ENCODE results near the gene NPPB. TPM values are rescaled to one million over a fixed set of nuclear protein-coding genes. Genes with fewer than 3 reads are reported as not detected.

Gene NPPB
- total RNA-seq, 1 experiment from 2014 or later = 0.35 TPM

- Histone ChIP-seq H3K14ac (ENCODE audit: insufficient read depth, low read length) (no peak overlapping the region), H2AK5ac (ENCODE audit: insufficient read length, low read length) (no peak overlapping the region), H2BK5ac (ENCODE audit: insufficient read length, low read length) (no peak overlapping the region), H2BK120ac (ENCODE audit: low read depth, low read length, poor library complexity, severe bottlenecking) (no peak overlapping the region), H3T11ph (ENCODE audit: low read length) (no peak overlapping the region), H3K79me2 (ENCODE audit: insufficient read depth, low read length) (no peaks in the 10 kb centered on the region), H3K23ac (ENCODE audit: insufficient read length, low read depth, low read length) (no peak overlapping the region), H3K4me2 (ENCODE audit: insufficient read depth, insufficient read length, low read length) (no peak overlapping the region), H3K23me2 (ENCODE audit: insufficient read length, low read depth, low read length, poor library complexity, severe bottlenecking) (no peaks in the 10 kb centered on the region), H2BK12ac (ENCODE audit: insufficient read length, low read depth, low read length) (no peak overlapping the region), H2BK20ac (ENCODE audit: low read depth, low read length, poor library complexity, severe bottlenecking) (no peak overlapping the region), H3K9ac (ENCODE audit: extremely low read depth, insufficient read length, low read length) (no peak overlapping the region), H4K20me1 (ENCODE audit: control insufficient read depth, insufficient read depth, insufficient read length) (no peaks in the 10 kb centered on the region), H3K27me3 (ENCODE audit: insufficient read depth, low read length) (no peaks in the 10 kb centered on the region), H4K8ac (replicated peaks; ENCODE audit: insufficient read length, low read depth, low read length) (no peak overlapping the region), H3K18ac (ENCODE audit: insufficient read length, low read depth, low read length) (no peak overlapping the region), H3K4ac (ENCODE audit: low read depth, low read length) (no peak overlapping the region), H3K56ac (ENCODE audit: insufficient read length, low read depth, low read length) (no peak overlapping the region), H2BK15ac (ENCODE audit: low read depth, low read length) (no peak overlapping the region), H3K79me1 (ENCODE audit: insufficient read depth, low read depth, low read length, poor library complexity, severe bottlenecking) (no peaks in the 10 kb centered on the region), H3K9me3 (ENCODE audit: control insufficient read depth, low read depth, low read length) (no peaks in the 10 kb centered on the region), H4K91ac (ENCODE audit: insufficient read length, low read depth, low read length) (no peak overlapping the region), H3K27ac (ENCODE audit: insufficient read length, low read depth, low read length) (no peak overlapping the region), H3K4me1 (ENCODE audit: insufficient read depth, low read length) (no peaks in the 10 kb centered on the region), H2AFZ (ENCODE audit: low read length) (no peak overlapping the region), H4K5ac (ENCODE audit: insufficient read length, low read depth, low read length) (no peak overlapping the region)
- no peaks in the 10 kb centered on the region for H3K4me1 Mint-ChIP-seq
- WGBS (ENCODE audit: extremely low coverage, insufficient read length, low lambda C conversion rate) = no CpG with 5 or more reads among the region's 19 CpGs
- no peak overlapping the region for H3K27ac Mint-ChIP-seq
- no peak for TF ChIP-seq CTCF (conservative IDR thresholded peaks at IDR 0.05)
- no peaks in the 10 kb centered on the region for H3K9me3 Mint-ChIP-seq
- no peak for DNase-seq
- H3K4me3 Mint-ChIP-seq = no peak overlapping the region
- H3K36me3 Mint-ChIP-seq (ENCODE audit: insufficient read depth in 1 of 3, low read depth in 3 of 3) = peaks cover 24 to 87% (median 75%) of the 10 kb centered on the region in 3 experiments; a peak in 6 of 7 replicates
- H3K27me3 Mint-ChIP-seq (ENCODE audit: low read depth) = no peaks in the 10 kb centered on the region
Measured at GRCh38 chr1:11842154-11843041, 16.3 kb downstream of the NPPB start.
